HEK293 (cell line): ENCODE measurements around the gene PGM1.
"Not testable (repeated sequence)": the region's sequence is repeated elsewhere in the genome, so short reads cannot be mapped to it uniquely, and the experiment has no call there.

Experiments
- CTCF ChIA-PET: fragments of 350-600 bp; formaldehyde crosslinking; extraction: SDS; loops from one replicate; lab custom pipeline; 2021; ENCODE audit warnings: antibody characterized with exemption; lab: Yijun Ruan, JAX
- POLR2A ChIA-PET: fragments of 300-600 bp; formaldehyde crosslinking; extraction: SDS; loops from one replicate; lab custom pipeline; 2020; ENCODE audit warnings: antibody characterized with exemption, inconsistent platforms; lab: Yijun Ruan, JAX
- H3K27ac ChIP-seq: fragments of 200-500 bp; sonication (Bioruptor generic); 2 replicates; pipeline ENCODE4 v1.5.1; 2014; ENCODE audit warnings: low read depth, low read length, control low read depth, inconsistent platforms; ENCODE audit errors: extremely low read depth
- H3K36me3 ChIP-seq, 2 experiments: fragments of 200-500 bp in 1 of 2; sonication (Bioruptor generic) in 1 of 2; 1 replicate in 1 of 2; 2 replicates in 1 of 2; pipeline ENCODE4 v1.5.1; 2014 to 2017; ENCODE audit warnings: inconsistent platforms in 2 of 2, low read length in 2 of 2; ENCODE audit not compliant: control insufficient read depth in 2 of 2, insufficient read depth in 1 of 2
- H3K4me1 ChIP-seq: fragments of 200-500 bp; sonication (Bioruptor generic); 2 replicates; pipeline ENCODE4 v1.5.1; 2014; ENCODE audit warnings: mild to moderate bottlenecking, low read length, inconsistent platforms; ENCODE audit not compliant: control insufficient read depth, insufficient read depth
- H3K4me3 ChIP-seq: 2 replicates; pipeline ENCODE4 v1.5.1; 2011; ENCODE audit warnings: low read depth, mild to moderate bottlenecking, control low read depth, low read length, moderate library complexity
- H3K9me3 ChIP-seq: fragments of 200-500 bp; sonication (Bioruptor generic); 2 replicates; pipeline ENCODE4 v1.5.1; 2014; ENCODE audit warnings: low read depth, low read length, inconsistent platforms; ENCODE audit not compliant: control insufficient read depth, insufficient read depth
- EGR2 ChIP-seq: fragments of 450-650 bp; formaldehyde crosslinking; IDR thresholded peaks from 2 replicates; pipeline ENCODE4 v1.5.1; 2016; ENCODE audit warnings: low read depth, missing biosample characterization, missing genetic modification characterization
- GLI4 ChIP-seq: fragments of 450-650 bp; formaldehyde crosslinking; IDR thresholded peaks from 2 replicates; pipeline ENCODE4 v1.5.1; 2016; ENCODE audit warnings: missing biosample characterization, missing genetic modification characterization
- HOXD13 ChIP-seq: sonication (generic); formaldehyde crosslinking; IDR thresholded peaks from 2 replicates; pipeline ENCODE4 v1.8.0; 2022; ENCODE audit warnings: missing genetic modification reagents, borderline replicate concordance
- KLF1 ChIP-seq: fragments of 450-650 bp; formaldehyde crosslinking; IDR thresholded peaks from 2 replicates; pipeline ENCODE4 v1.5.1; 2016; ENCODE audit warnings: missing biosample characterization, missing genetic modification characterization
- REPIN1 ChIP-seq: fragments of 450-650 bp; formaldehyde crosslinking; IDR thresholded peaks from 2 replicates; pipeline ENCODE4 v1.5.1; 2017; ENCODE audit warnings: missing biosample characterization, missing genetic modification characterization, low read depth
- SETDB1 ChIP-seq: IDR thresholded peaks from one replicate; pipeline ENCODE4 v1.6.1; 2017; ENCODE audit warnings: mild to moderate bottlenecking, low read length, moderate library complexity, mixed read lengths; ENCODE audit not compliant: insufficient read length
- ZBTB8A ChIP-seq: fragments of 450-650 bp; formaldehyde crosslinking; IDR thresholded peaks from 2 replicates; pipeline ENCODE4 v1.5.1; 2016; ENCODE audit warnings: missing biosample characterization, missing genetic modification characterization
- ZFP41 ChIP-seq: fragments of 450-650 bp; formaldehyde crosslinking; IDR thresholded peaks from 2 replicates; pipeline ENCODE4 v1.5.1; 2016; ENCODE audit warnings: missing biosample characterization, missing genetic modification characterization, borderline replicate concordance
- ZNF366 ChIP-seq: fragments of 450-650 bp; formaldehyde crosslinking; conservative IDR thresholded peaks from 2 replicates; pipeline ENCODE4 v1.5.1; 2016; ENCODE audit warnings: missing biosample characterization, missing genetic modification characterization
- ZNF394 ChIP-seq: fragments of 450-650 bp; formaldehyde crosslinking; IDR thresholded peaks from 2 replicates; pipeline ENCODE4 v1.5.1; 2016; ENCODE audit warnings: missing biosample characterization, missing genetic modification characterization, mild to moderate bottlenecking, moderate library complexity, borderline replicate concordance
- ZNF404 ChIP-seq: fragments of 450-650 bp; formaldehyde crosslinking; IDR thresholded peaks from 2 replicates; pipeline ENCODE4 v1.5.1; 2017; ENCODE audit warnings: missing biosample characterization, missing genetic modification characterization
- ZNF433 ChIP-seq: fragments of 450-650 bp; formaldehyde crosslinking; IDR thresholded peaks from 2 replicates; pipeline ENCODE4 v1.5.1; 2016; ENCODE audit warnings: missing biosample characterization, missing genetic modification characterization, low read depth
- ZNF501 ChIP-seq: fragments of 450-650 bp; formaldehyde crosslinking; IDR thresholded peaks from 2 replicates; pipeline ENCODE4 v1.5.1; 2016; ENCODE audit warnings: missing biosample characterization, missing genetic modification characterization
- ZNF510 ChIP-seq: fragments of 450-650 bp; formaldehyde crosslinking; IDR thresholded peaks from 2 replicates; pipeline ENCODE4 v1.5.1; 2018; ENCODE audit warnings: mild to moderate bottlenecking, missing genetic modification characterization, missing biosample characterization; ENCODE audit not compliant: insufficient replicate concordance
- ZNF654 ChIP-seq: fragments of 450-650 bp; formaldehyde crosslinking; IDR thresholded peaks from 2 replicates; pipeline ENCODE4 v1.5.1; 2016; ENCODE audit warnings: low read depth, missing biosample characterization, missing genetic modification characterization
- ZNF660 ChIP-seq: fragments of 450-650 bp; IDR thresholded peaks from 2 replicates; pipeline ENCODE4 v1.5.1; 2018; ENCODE audit warnings: missing biosample characterization, mild to moderate bottlenecking, missing genetic modification characterization
- ZNF664 ChIP-seq: fragments of 450-650 bp; formaldehyde crosslinking; IDR thresholded peaks from 2 replicates; pipeline ENCODE4 v1.5.1; 2016; ENCODE audit warnings: missing biosample characterization, missing genetic modification characterization
- ZNF830 ChIP-seq: fragments of 450-650 bp; IDR thresholded peaks from 2 replicates; pipeline ENCODE4 v1.5.0; 2018; ENCODE audit warnings: missing biosample characterization, missing genetic modification characterization, low read depth, mild to moderate bottlenecking, moderate library complexity
- TF ChIP-seq, protein P1 (sequence below): fragments of 450-650 bp; formaldehyde crosslinking; IDR thresholded peaks from 2 replicates; pipeline ENCODE4 v1.5.1; 2016; ENCODE audit warnings: missing biosample characterization, missing genetic modification characterization
- TF ChIP-seq, protein P2 (sequence below): fragments of 450-650 bp; IDR thresholded peaks from 2 replicates; pipeline ENCODE4 v1.5.1; 2018; ENCODE audit warnings: missing biosample characterization, mild to moderate bottlenecking, missing genetic modification characterization
- TF ChIP-seq, protein P3 (sequence below): fragments of 450-650 bp; formaldehyde crosslinking; IDR thresholded peaks from 2 replicates; pipeline ENCODE4 v1.5.1; 2016; ENCODE audit warnings: missing biosample characterization, missing genetic modification characterization
- TF ChIP-seq, protein P4 (sequence below): fragments of 450-650 bp; formaldehyde crosslinking; IDR thresholded peaks from 2 replicates; pipeline ENCODE4 v1.5.1; 2016; ENCODE audit warnings: missing biosample characterization, missing genetic modification characterization

The PGM1 gene

DNA sequence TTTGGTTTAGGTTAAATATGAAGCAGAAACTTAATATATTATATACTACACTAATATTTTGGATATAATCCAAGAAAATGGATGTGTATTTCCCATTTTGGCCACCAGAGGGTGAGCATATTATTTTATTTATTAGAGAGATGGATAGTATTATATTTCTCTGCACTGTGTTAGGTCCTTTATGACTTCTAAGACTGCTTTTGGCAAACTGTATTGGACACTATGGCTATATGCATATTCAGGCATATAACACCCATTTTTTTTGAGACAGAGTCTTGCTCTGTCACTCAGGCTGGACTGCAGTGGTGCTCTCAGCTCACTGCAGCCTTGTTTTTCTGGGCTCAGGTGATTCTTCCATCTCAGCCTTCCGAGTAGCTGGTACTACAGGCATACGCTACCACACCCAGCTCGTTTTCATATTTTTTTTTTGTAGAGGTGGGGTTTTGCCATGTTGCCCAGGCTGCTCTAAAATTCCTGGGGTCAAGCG, 17.8 kb upstream of the PGM1 start:
- H3K36me3 ChIP-seq: no peaks in the 10 kb centered on the region; a peak in 1 of 3 replicates
- H3K4me1 ChIP-seq: no peaks in the 10 kb centered on the region
- ChIA-PET CTCF (interaction anchor here (0.6 to 3.2 kb wide), 14 partner anchors 9 to 1126 kb away, joined by 3 to 16 read pairs (median 4); partner anchors contain the start of gene PGM1), POLR2A (no interaction called here)
- H3K9me3 ChIP-seq: no peaks in the 10 kb centered on the region
- H3K27ac ChIP-seq: no peak overlapping the region
- peak; percentile 17; the same call in 1 of the 2 replicates for TF ChIP-seq ZNF654 (tag by site-specific recombination)
- TF ChIP-seq, protein P1, sequence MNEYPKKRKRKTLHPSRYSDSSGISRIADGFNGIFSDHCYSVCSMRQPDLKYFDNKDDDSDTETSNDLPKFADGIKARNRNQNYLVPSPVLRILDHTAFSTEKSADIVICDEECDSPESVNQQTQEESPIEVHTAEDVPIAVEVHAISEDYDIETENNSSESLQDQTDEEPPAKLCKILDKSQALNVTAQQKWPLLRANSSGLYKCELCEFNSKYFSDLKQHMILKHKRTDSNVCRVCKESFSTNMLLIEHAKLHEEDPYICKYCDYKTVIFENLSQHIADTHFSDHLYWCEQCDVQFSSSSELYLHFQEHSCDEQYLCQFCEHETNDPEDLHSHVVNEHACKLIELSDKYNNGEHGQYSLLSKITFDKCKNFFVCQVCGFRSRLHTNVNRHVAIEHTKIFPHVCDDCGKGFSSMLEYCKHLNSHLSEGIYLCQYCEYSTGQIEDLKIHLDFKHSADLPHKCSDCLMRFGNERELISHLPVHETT: no peak
- no peak overlapping the region for H3K4me3 ChIP-seq

DNA sequence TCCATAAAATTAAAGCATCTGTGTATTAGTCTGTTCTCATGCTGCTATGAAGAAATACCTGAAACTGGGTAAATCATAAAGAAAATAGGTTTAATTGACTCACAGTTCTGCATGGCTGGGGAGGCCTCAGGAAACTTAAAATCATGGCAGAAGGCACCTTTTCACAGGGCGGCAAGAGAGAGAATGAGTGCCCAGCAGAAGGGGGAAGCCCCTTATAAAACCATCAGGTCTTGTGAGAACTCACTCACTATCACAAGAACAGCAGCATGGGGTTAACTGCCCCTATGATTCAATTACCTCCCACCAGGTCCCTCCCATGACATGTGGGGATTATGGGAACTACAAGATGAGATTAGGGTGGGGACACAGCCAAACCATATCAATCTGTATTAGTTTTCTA, 6.9 kb upstream of the PGM1 start:
- H3K4me3 ChIP-seq, CTCF ChIA-PET, H3K4me1 ChIP-seq, H3K9me3 ChIP-seq, H3K27ac ChIP-seq, H3K36me3 ChIP-seq, POLR2A ChIA-PET: not testable (repeated sequence)

DNA sequence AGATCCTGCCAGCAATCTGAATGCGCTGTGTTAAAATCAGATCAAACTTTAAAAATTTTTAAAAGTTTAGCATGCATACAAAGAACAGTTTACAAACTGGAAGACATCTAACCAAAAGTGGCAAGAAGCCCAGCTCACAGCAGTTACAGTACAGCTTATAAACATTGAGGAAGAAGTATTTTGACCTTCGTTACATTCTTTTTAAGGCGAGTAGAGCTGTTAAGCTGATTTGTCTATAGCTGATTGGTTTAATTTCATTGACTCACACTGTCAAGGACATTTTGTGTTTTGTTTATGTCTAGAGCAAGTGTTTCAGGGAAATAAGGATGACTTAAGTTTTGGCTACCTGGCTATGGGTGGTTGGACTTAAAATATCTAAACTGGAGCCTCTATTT, 3.0 kb upstream of the PGM1 start:
- ChIA-PET POLR2A (no interaction called here), CTCF (interaction anchor here (0.9 kb wide), 1 partner anchor 15 kb away, joined by 6 read pairs; no protein-coding TSS in a partner anchor)
- H3K4me1 ChIP-seq: peaks cover 2% of the 10 kb centered on the region; the same call in 1 of the 2 replicates
- TF ChIP-seq ZNF366 (tag by site-specific recombination): no peak
- no peak for TF ChIP-seq ZNF830 (tag by site-specific recombination)
- no peak for TF ChIP-seq ZNF433
- TF ChIP-seq SETDB1: no peak
- no peak for TF ChIP-seq ZNF394 (tag by site-specific recombination)
- no peak for TF ChIP-seq GLI4 (tag by site-specific recombination)
- TF ChIP-seq ZNF660 (tag by site-specific recombination): no peak
- TF ChIP-seq ZNF664 (tag by site-specific recombination): no peak
- TF ChIP-seq, protein P2, sequence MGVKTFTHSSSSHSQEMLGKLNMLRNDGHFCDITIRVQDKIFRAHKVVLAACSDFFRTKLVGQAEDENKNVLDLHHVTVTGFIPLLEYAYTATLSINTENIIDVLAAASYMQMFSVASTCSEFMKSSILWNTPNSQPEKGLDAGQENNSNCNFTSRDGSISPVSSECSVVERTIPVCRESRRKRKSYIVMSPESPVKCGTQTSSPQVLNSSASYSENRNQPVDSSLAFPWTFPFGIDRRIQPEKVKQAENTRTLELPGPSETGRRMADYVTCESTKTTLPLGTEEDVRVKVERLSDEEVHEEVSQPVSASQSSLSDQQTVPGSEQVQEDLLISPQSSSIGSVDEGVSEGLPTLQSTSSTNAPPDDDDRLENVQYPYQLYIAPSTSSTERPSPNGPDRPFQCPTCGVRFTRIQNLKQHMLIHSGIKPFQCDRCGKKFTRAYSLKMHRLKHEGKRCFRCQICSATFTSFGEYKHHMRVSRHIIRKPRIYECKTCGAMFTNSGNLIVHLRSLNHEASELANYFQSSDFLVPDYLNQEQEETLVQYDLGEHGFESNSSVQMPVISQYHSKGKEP (tag by site-specific recombination): no peak
- TF ChIP-seq REPIN1 (tag by site-specific recombination): no peak
- TF ChIP-seq, protein P3, sequence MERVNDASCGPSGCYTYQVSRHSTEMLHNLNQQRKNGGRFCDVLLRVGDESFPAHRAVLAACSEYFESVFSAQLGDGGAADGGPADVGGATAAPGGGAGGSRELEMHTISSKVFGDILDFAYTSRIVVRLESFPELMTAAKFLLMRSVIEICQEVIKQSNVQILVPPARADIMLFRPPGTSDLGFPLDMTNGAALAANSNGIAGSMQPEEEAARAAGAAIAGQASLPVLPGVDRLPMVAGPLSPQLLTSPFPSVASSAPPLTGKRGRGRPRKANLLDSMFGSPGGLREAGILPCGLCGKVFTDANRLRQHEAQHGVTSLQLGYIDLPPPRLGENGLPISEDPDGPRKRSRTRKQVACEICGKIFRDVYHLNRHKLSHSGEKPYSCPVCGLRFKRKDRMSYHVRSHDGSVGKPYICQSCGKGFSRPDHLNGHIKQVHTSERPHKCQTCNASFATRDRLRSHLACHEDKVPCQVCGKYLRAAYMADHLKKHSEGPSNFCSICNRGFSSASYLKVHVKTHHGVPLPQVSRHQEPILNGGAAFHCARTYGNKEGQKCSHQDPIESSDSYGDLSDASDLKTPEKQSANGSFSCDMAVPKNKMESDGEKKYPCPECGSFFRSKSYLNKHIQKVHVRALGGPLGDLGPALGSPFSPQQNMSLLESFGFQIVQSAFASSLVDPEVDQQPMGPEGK (tag by site-specific recombination): no peak
- no peak for TF ChIP-seq ZNF510
- no peak for TF ChIP-seq ZFP41 (tag by site-specific recombination)
- no peak for TF ChIP-seq KLF1 (tag by site-specific recombination)
- TF ChIP-seq ZBTB8A (tag by site-specific recombination): no peak
- no peak for TF ChIP-seq EGR2
- TF ChIP-seq, protein P4, sequence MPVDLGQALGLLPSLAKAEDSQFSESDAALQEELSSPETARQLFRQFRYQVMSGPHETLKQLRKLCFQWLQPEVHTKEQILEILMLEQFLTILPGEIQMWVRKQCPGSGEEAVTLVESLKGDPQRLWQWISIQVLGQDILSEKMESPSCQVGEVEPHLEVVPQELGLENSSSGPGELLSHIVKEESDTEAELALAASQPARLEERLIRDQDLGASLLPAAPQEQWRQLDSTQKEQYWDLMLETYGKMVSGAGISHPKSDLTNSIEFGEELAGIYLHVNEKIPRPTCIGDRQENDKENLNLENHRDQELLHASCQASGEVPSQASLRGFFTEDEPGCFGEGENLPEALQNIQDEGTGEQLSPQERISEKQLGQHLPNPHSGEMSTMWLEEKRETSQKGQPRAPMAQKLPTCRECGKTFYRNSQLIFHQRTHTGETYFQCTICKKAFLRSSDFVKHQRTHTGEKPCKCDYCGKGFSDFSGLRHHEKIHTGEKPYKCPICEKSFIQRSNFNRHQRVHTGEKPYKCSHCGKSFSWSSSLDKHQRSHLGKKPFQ: no peak
- TF ChIP-seq ZNF404 (tag by site-specific recombination): no peak
- no peak for TF ChIP-seq ZNF501
- TF ChIP-seq HOXD13 (CRISPR knock-in tag): no peak
- H3K36me3 ChIP-seq: no peaks in the 10 kb centered on the region
- H3K27ac ChIP-seq: no peak overlapping the region
- H3K9me3 ChIP-seq: no peaks in the 10 kb centered on the region
- no peak overlapping the region for H3K4me3 ChIP-seq
